ENCODE measurements around the gene RCSD1.

The RCSD1 gene

DNA sequence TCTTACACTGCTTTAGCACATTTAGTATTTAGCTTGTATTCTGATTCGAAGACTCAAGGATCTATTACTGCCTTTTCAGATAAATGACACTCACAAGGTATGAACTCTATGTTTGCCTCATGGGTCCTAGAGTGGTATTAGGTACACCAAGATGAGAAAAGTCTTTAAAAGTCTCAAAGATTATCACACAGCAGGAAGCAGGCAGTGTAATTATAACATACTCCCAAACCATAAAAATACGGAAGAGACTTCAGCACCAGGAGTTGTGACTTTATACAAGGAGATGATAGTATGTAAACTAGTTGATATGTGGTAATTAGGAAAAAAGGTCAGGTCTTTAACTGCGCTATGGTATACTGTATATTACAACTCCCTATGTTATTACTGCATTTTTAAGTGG is 11.2 kb upstream of the RCSD1 start:
- no peak for DNase-seq

DNA sequence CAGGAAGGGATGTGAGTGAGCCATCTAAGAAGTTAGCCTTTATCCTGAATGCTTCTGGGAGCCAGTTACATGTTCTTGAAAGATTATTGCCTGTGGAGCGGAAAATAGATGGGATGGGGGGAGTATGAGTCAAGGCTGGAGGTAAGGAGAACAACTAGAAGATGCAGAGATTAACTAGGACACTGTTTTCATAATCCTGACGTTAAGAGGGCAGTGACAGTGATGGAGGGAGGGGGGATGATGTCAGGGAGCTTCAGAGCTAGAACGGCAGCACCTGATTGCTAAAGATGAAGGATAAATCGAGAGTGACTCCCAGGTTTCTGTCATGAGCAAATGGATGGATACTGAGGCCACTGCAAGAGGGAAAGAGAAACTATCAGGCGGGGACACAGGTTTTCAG is 10.0 kb upstream of the RCSD1 start:
- DNase-seq: no peak

DNA sequence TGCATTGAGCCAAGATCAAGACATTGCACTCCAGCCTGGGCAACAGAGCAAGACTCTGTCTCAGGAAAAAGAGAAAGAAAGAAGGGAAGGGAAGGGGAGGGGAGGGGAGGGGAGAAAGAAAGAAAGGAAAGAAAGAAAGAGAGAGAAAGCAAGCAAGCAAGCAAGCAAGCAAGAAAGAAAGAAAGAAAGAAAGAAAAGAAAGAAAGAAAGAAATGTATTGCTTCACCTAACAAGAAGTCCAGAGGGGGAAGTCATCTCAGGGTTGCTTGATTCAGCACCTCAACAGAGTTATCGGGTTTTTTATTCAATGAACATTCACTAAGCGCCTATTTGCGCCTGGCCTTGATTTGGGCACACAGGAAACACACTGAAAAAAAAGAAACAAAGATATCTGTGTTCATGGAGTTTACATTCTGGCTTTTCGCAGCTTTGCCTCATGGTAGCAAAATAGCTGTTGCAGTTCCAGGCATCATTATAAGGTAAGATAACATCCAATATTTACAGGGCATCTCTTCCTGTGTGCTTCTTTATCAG is 8.2 kb upstream of the RCSD1 start:
- no peak for DNase-seq

GRCh38 chr1:167623951-167624350 is 6.1 kb upstream of the RCSD1 start:
- no peak for DNase-seq

- no peak for DNase-seq
These were observed 4.8 kb upstream of the RCSD1 start for GRCh38 chr1:167625040-167625823.

DNA sequence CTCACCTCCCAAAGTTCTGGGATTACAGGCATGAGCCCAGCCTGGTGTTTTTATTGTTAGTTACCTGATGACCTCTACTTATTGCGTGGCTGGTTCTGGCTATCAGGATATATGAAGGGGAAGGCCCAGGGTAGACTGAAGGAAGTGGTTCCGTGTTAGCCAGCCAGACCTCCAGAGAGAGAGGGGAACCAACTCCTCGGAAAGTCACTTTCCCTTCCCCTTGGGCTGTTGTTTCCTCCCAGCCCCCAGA is 2.5 kb upstream of the RCSD1 start:
- DNase-seq: no peak

- DNase-seq: no peak
These were observed 2.0 kb upstream of the RCSD1 start for GRCh38 chr1:167627865-167628641.

GRCh38 chr1:167628741-167629515 is 1.1 kb upstream of the RCSD1 start:
- DNase-seq: no peak

DNA sequence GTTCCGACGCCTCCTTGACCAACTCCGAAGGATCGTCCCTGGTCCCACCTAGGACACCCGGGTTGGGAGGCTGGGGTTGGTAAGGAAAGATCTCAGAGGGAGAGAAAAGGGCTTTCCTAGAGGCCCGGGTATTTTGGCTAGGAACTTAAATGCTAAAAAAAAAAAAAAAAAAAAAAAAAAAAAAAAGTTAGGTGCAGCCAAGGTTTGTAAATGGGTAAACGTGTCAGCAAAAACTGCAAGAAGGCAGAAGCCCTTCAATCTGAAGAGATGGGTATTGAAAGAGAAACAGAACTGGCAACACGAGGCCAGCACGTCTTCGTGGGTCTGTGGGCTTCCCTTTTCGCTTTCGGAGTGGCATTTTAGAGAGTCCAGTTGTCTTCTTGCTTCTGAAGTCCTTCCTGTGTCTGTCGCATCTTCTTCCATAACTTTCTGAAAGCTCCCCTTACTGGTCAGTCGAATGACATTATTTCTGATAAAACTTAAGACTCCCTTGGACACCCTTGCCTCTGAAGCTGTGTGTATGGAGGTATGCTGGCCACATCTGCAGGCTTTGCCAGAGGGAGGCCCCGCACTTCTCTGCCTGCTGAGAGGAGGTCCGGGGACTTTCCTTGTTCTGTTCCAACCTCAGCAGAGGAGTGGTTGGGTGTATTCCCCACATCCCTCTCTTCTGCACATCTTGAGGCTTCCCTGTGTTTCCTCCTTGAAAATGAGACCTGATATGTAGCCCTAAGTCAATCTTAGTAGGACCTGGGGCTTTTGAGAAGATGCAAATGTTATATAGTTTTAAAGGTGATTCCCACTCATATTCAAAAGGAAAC is 745 bp downstream of the RCSD1 start:
- DNase-seq: no peak

DNA sequence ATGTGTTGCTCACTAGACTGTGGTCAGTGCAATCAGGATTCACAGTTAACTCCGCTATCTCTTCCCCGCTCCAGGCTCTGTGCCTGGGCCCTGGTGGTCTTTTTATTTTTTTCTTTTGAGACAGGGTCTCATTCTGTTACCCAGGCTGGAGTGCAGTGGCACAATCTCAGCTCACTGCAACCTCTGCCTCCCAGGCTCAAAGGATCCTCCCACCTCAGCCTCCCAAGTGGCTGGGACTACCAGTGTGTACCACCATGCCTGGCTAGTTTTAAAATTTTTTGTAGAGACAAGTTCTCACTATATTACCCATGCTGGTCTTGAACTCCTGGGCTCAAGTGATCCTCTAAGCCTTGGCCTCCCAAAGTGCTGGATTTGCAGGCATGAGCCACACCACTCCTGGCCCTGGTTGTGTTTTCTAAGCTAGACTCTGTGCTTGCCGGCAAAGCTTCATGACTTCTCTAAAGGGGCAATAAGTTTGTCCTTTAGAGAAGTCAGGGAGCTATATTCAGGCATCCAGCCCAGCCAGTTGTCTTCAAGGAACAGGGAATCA is 1.4 kb downstream of the RCSD1 start:
- no peak for DNase-seq

DNA sequence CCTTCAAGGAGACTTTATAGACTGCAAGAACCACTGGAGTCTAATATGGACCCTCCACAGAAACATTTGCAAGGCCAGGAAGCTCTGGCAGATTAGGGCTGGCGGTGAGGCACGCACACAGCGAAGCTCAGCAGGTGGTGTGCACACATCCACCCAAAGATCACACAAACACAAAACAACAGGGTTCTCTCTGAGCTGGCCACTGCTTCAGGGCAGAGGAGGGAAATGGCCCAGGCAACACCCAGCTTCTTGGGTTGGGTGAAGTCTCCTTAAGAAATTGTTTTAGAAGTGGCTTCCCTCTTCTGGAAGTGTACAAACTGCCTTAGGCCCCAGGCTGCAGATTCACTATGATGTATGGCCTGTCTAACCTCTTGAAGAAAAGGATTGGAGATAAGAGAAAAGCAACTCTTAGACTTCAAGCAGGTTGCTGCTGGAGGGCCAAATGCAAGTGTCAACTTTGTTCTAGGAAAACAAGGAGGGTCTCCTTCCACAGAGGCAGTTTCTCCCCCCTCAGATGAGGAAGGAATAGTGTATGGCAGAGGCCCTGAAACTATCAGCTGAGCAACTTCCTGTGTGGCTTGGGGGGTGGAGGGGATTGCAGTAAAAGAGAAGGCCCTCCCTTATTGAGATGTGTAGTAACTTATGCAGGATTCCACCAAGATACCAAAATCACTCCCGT is 2.0 kb downstream of the RCSD1 start:
- no peak for DNase-seq

GRCh38 chr1:167633258-167633944 is 3.4 kb downstream of the RCSD1 start:
- no peak for DNase-seq

DNA sequence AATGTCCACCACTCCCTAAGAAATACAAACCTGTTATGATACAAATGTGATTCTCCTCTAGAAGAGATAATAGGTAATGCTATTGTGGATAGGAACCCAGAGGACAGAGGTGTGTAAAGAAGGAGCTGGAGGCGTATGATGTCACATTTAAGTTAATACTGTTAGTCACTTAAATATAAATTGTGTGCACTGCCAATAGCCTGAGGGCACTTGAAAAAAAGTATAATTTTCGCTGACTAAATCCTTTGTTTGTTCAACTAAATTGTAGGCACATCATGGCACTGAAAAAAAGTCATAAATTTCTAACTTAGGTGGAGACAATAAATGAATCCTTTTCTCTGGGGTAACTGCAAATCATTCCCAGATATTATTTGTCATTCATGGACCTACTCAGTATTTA is 4.4 kb downstream of the RCSD1 start:
- DNase-seq: no peak

- DNase-seq: no peak
These were observed 5.2 kb downstream of the RCSD1 start for GRCh38 chr1:167635156-167635648.

- no peak for DNase-seq
These were observed 5.9 kb downstream of the RCSD1 start for GRCh38 chr1:167635941-167636340.

GRCh38 chr1:167638064-167638463 is 8.0 kb downstream of the RCSD1 start:
- peak; percentile 28 for DNase-seq

- no peak for DNase-seq
These were observed 10.0 kb downstream of the RCSD1 start for GRCh38 chr1:167640051-167640450.

- no peak for DNase-seq
These were observed 11.9 kb downstream of the RCSD1 start for GRCh38 chr1:167641786-167642500.

GRCh38 chr1:167642501-167642826 is 12.4 kb downstream of the RCSD1 start:
- no peak for DNase-seq

DNA sequence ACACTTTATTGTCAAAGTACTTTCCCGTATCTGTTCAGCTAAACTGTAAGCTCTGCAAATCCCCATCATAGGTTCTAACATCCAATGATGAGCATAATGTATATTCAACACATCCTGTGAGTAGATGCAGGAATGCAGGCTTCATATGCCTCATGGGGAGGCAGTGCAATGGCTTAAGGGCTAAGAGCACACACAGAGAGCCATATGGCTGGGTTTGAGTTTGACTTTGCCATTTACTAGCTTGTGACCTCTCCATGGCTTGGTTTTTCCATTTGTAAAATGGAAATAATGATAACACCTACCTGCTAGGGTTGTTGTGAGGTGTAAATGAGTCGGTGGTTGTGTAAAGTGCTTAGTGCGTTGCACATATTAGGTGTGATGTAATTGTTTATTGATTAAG is 13.4 kb downstream of the RCSD1 start:
- DNase-seq: no peak

- DNase-seq: no peak
These were observed 14.5 kb downstream of the RCSD1 start for GRCh38 chr1:167644551-167644950.

All from NCI-H226 (cell line).